Mammary epithelial cell (primary cell): ENCODE results near the gene UVRAG.

Source experiments
- EZH2 ChIP-seq: IDR thresholded peaks from 2 replicates; pipeline ENCODE4 v1.6.1; 2012; ENCODE audit warnings: low read length, inconsistent platforms, borderline replicate concordance
- TF ChIP-seq, protein P1 (sequence below), 2 donors: IDR thresholded peaks in 1 of 2; conservative IDR thresholded peaks in 1 of 2; 2 replicates each; pipeline ENCODE4 v1.5.1; 2011 to 2012; ENCODE audit warnings: inconsistent platforms in 2 of 2, low read length in 2 of 2, mild to moderate bottlenecking in 2 of 2, control low read depth in 1 of 2, low read depth in 1 of 2; ENCODE audit not compliant: insufficient read depth in 1 of 2; ENCODE audit errors: extremely low read depth in 1 of 2

DNA sequence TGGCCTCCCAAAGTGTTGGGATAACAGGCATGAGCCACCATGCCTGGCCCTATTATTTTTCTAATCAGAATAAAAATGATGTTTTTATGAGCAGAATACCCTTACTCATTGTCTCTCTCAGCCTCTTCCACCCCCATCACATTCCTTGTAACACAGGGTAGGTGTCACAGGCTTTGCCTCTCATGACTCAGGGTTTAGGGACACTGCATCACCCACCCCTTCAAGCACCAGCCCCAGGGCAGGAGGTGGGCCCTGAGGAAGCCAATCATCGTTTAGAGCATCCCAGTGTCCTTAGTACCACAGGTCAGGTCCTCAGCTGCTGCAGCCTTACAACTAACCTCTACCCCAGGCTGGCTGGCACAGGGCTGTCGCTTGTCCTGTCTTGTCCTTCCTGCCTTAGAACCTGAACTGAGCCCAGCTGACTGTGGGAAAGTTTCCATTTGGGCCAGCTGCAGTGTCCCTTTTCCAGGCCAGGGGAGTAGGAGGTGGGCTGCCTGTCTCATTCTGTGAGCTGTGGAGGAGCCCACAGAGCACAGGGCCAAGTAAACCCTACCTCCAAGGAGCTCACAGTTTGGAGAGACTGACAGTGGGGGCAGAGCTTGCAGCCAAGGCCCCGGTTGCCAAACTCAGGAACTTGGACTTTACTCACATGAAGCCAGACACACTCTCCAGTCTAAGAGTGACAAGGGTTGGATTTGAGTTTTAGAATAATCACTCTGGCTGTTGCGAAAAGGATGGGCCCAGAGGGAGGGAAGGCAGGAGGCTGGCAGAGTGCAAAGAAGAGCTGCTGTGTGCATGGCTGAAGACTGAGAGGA, 19.5 kb upstream of the UVRAG start:
- TF ChIP-seq, protein P1, sequence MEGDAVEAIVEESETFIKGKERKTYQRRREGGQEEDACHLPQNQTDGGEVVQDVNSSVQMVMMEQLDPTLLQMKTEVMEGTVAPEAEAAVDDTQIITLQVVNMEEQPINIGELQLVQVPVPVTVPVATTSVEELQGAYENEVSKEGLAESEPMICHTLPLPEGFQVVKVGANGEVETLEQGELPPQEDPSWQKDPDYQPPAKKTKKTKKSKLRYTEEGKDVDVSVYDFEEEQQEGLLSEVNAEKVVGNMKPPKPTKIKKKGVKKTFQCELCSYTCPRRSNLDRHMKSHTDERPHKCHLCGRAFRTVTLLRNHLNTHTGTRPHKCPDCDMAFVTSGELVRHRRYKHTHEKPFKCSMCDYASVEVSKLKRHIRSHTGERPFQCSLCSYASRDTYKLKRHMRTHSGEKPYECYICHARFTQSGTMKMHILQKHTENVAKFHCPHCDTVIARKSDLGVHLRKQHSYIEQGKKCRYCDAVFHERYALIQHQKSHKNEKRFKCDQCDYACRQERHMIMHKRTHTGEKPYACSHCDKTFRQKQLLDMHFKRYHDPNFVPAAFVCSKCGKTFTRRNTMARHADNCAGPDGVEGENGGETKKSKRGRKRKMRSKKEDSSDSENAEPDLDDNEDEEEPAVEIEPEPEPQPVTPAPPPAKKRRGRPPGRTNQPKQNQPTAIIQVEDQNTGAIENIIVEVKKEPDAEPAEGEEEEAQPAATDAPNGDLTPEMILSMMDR (conservative IDR thresholded peaks at IDR 0.05 in 1 of 2, IDR thresholded peaks at IDR 0.05 in 1 of 2; ENCODE audit: extremely low read depth in 1 of 2, insufficient read depth in 1 of 2, low read depth in 1 of 2, low read length in 2 of 2), result no peak
- no peak for TF ChIP-seq EZH2
